ENCODE data around the gene CLPX. TPM values are rescaled to one million over a fixed set of nuclear protein-coding genes. Genes with fewer than 3 reads are reported as not detected.

The CLPX gene
- total and polyA plus RNA-seq, 9 of the 15 experiments (the other 6 are each of a cell fraction or from before 2014, with no cell fraction given): 11.2 to 83.3 (median 51.3) TPM

DNA sequence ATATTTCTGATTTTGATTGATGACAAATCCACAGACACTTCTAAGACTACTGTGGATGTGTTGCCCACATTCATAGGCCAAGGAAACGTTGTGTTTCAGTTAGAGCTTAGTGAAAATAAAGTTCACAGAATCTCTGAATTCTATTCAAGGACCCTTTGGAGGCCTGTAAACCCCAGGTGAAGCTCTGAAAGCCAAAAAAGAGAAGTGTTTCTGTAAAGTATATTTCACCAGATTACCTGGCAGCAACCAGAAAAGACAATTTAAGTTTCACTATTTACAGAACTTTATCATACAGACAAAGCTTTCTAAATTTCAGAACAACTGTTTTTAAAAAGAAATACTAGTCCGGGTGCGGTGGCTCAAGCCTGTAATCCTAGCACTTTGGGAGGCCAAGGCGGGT lies 2.6 kb downstream of the CLPX start:
- Histone ChIP-seq H3K27me3 (ENCODE audit: control insufficient read depth in 2 of 2, insufficient read depth in 2 of 2, low read length in 2 of 2) (no peaks in the 10 kb centered on the region), H2AFZ (ENCODE audit: low read depth, low read length) (no peak overlapping the region), H3K4me2 (ENCODE audit: insufficient read depth, low read length) (no peak overlapping the region), H3K9ac (ENCODE audit: insufficient read depth in 1 of 2, low read depth in 2 of 2, low read length in 2 of 2) (no peak overlapping the region), H3K27ac (ENCODE audit: extremely low read depth, low read depth, low read length) (no peak overlapping the region), H3K9me3 (replicated peaks; ENCODE audit: control insufficient read depth, insufficient read depth, low read depth, low read length) (no peaks in the 10 kb centered on the region), H3K9me1 (ENCODE audit: control insufficient read depth, insufficient read depth, low read length) (no peaks in the 10 kb centered on the region), H3K36me3 (ENCODE audit: control insufficient read depth, insufficient read depth, low read length) (peaks cover 45% of the 10 kb centered on the region; the same call in 2 of the 3 replicates), H4K20me1 (replicated peaks; ENCODE audit: control insufficient read depth, insufficient read depth, low read length) (no peaks in the 10 kb centered on the region), H3K4me3 (no peak overlapping the region), H3K4me1 (replicated peaks in 1 of 2; ENCODE audit: control insufficient read depth in 2 of 2, insufficient read depth in 2 of 2, low read length in 2 of 2) (peaks cover 8 to 12% of the 10 kb centered on the region in 2 experiments; a peak in 4 of 5 replicates), H3K79me2 (ENCODE audit: control insufficient read depth, insufficient read depth, low read length) (peaks cover 58% of the 10 kb centered on the region)
- no peak for FAIRE-seq
- ATAC-seq: no peak
- ChIA-PET CTCF (ENCODE audit: low intra/inter-chr PET ratio) (interaction anchor here (0.6 kb wide), 1 partner anchor 1221 kb away, joined by 3 read pairs; no protein-coding TSS in a partner anchor), POLR2A (interaction anchor here (0.7 to 1.7 kb wide), 4 partner anchors 13 to 122 kb away, joined by 3 to 7 read pairs (median 5); partner anchors contain the start of genes PARP16 and RNU5B-1)
- 78% methylated on average over 4 of the region's 4 CpGs for WGBS (ENCODE audit: insufficient coverage, low coverage, missing lambda C conversion rate)
- TSS peak; percentile 2 for BruUV-seq (replicated peaks)
- intact Hi-C loops (cut with micrococcal nuclease): loop anchor here (5.0 kb wide), 1 partner anchor 150 kb away; no protein-coding TSS in a partner anchor
- DNase-seq (ENCODE audit: extremely low read depth in 1 of 4, low spot score in 3 of 4): no peak
- in situ Hi-C loops (cut with MboI): no loop called here
- TF ChIP-seq, protein P1, sequence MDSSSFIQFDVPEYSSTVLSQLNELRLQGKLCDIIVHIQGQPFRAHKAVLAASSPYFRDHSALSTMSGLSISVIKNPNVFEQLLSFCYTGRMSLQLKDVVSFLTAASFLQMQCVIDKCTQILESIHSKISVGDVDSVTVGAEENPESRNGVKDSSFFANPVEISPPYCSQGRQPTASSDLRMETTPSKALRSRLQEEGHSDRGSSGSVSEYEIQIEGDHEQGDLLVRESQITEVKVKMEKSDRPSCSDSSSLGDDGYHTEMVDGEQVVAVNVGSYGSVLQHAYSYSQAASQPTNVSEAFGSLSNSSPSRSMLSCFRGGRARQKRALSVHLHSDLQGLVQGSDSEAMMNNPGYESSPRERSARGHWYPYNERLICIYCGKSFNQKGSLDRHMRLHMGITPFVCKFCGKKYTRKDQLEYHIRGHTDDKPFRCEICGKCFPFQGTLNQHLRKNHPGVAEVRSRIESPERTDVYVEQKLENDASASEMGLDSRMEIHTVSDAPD (CRISPR knock-in tag; IDR thresholded peaks at IDR 0.05): no peak
- TF ChIP-seq MNT (conservative IDR thresholded peaks at IDR 0.05) (no peak), MTA2 (IDR thresholded peaks at IDR 0.05; ENCODE audit: low read depth) (no peak), DNMT1 (IDR thresholded peaks at IDR 0.05) (no peak), ZBED1 (IDR thresholded peaks at IDR 0.05) (no peak), NR2C1 (IDR thresholded peaks at IDR 0.05) (no peak), NR2C1 (tag; IDR thresholded peaks at IDR 0.05) (no peak), XRCC4 (IDR thresholded peaks at IDR 0.05; ENCODE audit: extremely low read depth, insufficient read depth, insufficient read length) (no peak), TFAP4 (CRISPR knock-in tag; IDR thresholded peaks at IDR 0.05; ENCODE audit: borderline replicate concordance) (no peak), SRSF3 (IDR thresholded peaks at IDR 0.05; ENCODE audit: insufficient read depth, low read length) (no peak), JUNB (CRISPR knock-in tag; conservative IDR thresholded peaks at IDR 0.05) (no peak), NELFE (IDR thresholded peaks at IDR 0.05; ENCODE audit: insufficient read depth, insufficient read length) (no peak), RAD21 (CRISPR knock-in tag; conservative IDR thresholded peaks at IDR 0.05 in 1 of 2, IDR thresholded peaks at IDR 0.05 in 1 of 2) (no peak), ZNF24 (IDR thresholded peaks at IDR 0.05) (no peak), GTF3C2 (IDR thresholded peaks at IDR 0.05; ENCODE audit: borderline replicate concordance, extremely low read depth, insufficient read length) (no peak), CBX2 (IDR thresholded peaks at IDR 0.05; ENCODE audit: insufficient read depth, low read length, poor library complexity, severe bottlenecking) (no peak)

Measured in K562 (cell line).